Adrenal gland (tissue), 12 donors: ENCODE data around the gene ITGBL1. TPM values are rescaled to one million over a fixed set of nuclear protein-coding genes. Genes with fewer than 3 reads are reported as not detected.

Experiments used
- DNase-seq, 7 donors: peaks; one replicate each; pipeline ENCODE4 v3.0.0-alpha.2; 2019 to 2020
- H3K27ac ChIP-seq, 5 donors: fragments of 200-600 bp; sonication (generic) in 4 of 5; 1 replicate in 3 of 5; 2 replicates in 2 of 5; pipeline versions ENCODE4 v1.5.1 to v1.8.0; 2016 to 2020; ENCODE audit warnings: mild to moderate bottlenecking in 1 of 5
- H3K27me3 ChIP-seq: fragments of 200-600 bp; 2 replicates; pipeline ENCODE4 v1.8.0; 2021
- H3K36me3 ChIP-seq, 2 donors: fragments of 200-600 bp; replicated peaks in 1 of 2; 1 replicate in 1 of 2; 2 replicates in 1 of 2; pipeline versions ENCODE4 v1.5.1 to v1.8.0; 2018 to 2022
- H3K4me1 ChIP-seq, 2 donors: fragments of 200-600 bp; replicated peaks in 1 of 2; 1 replicate in 1 of 2; 2 replicates in 1 of 2; pipeline versions ENCODE4 v1.5.1 to v1.8.0; 2018 to 2021
- H3K4me3 ChIP-seq, 4 donors: fragments of 200-600 bp; sonication (generic) in 3 of 4; one replicate each; pipeline ENCODE4 v1.5.1; 2016 to 2018
- H3K9me3 ChIP-seq, 3 donors: fragments of 200-600 bp; sonication (generic) in 1 of 3; replicated peaks in 1 of 3; 1 replicate in 2 of 3; 2 replicates in 1 of 3; pipeline versions ENCODE4 v1.5.1 to v1.8.0; 2016 to 2021
- POLR2A ChIP-seq, 2 donors: fragments of 450-650 bp; IDR thresholded peaks; one replicate each; pipeline ENCODE4 v1.6.1; 2017; ENCODE audit warnings: antibody characterized with exemption in 2 of 2, mild to moderate bottlenecking in 2 of 2, moderate library complexity in 1 of 2
- WGBS, 4 donors: extraction: QIAGEN DNeasy Blood & Tissue Kit in 2 of 4; methylation state at CpG; one replicate each; pipeline versions ENCODE4 v1.1.5 to v1.1.7; 2013 to 2017; 5-methylcytosine and 5-hydroxymethylcytosine counted together
- intact Hi-C, 2 donors: fragments of 100-400 bp; cut with DNase I; formaldehyde crosslinking; loops; one replicate each; pipeline versions ENCODE4 v1.14.1 to v1.15.0; 2022 to 2023
- polyA plus RNA-seq, 3 donors: library from polyadenylated mRNA; stranded (reverse); fragments of 200-250 nt in 2 of 3; fragments of 350-450 nt in 1 of 3; fragmentation: Illumina TruSeq in 1 of 3; extraction: RNeasy Lipid Tissue Mini Kit (QIAGEN cat#74804) in 1 of 3; gene quantifications; one replicate each; pipeline ENCODE4 v1.2.3, GENCODE V29; 2013 to 2014
- total RNA-seq, 9 donors: library from RNA; depleted of rRNA in 4 of 9; stranded (reverse); fragments of >200 nt in 4 of 9; fragments of 120-200 nt in 1 of 9; fragmentation: NEBNext Ultra II Directional in 1 of 9; extraction: Animal tissue kit (Norgen Biotek cat#: 25700) in 1 of 9; gene quantifications; one replicate each; pipeline versions ENCODE4 v1.1.0 to v1.2.4, GENCODE V29; 2013 to 2023
- TF ChIP-seq, protein P1 (sequence below), 6 experiments: fragments of 450-650 bp in 4 of 6; fragments of 200-600 bp in 2 of 6; sonication (generic) in 1 of 6; IDR thresholded peaks; 1 replicate in 5 of 6; 2 replicates in 1 of 6; pipeline versions ENCODE4 v1.5.1 to v1.8.0; 2016 to 2021; ENCODE audit warnings: antibody characterized with exemption in 6 of 6, mild to moderate bottlenecking in 2 of 6, moderate library complexity in 1 of 6
- donor health status: healthy with polysubstance abuse.
- donor health status: Bipolar disorder and iron deficiency.
- donor health status: DM: yes; HTN: yes; CAD: no.
- donor health status: DM: no; HTN: no; CAD: no.
- donor health status: DM: no; HTN: no; CAD: no.
- donor health status: DM: yes; HTN: yes; CAD: no.

Gene ITGBL1
- total and polyA plus RNA-seq, 12 donors: 1.4 to 8.3 (median 4.8) TPM

DNA sequence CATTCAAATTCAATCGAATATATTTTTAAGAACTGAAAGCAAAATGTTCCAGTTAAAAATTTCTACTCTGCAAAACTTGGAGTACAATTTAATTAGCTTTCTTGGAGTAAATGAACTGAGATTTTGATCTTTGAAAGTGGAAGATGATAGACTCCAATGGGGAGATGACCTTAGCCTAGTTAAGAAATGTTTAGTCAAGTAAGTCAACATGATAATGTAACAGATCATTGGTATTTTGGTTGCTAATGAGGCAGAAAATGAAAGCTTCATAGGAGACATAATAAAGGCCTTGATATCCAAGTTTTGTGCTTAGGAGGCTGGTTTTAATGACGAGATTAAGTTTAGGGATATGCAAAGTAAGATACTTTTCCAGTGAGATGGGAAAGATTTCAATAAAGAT, 181.7 kb downstream of the ITGBL1 start:
- no peak for DNase-seq
- TF ChIP-seq, protein P1, sequence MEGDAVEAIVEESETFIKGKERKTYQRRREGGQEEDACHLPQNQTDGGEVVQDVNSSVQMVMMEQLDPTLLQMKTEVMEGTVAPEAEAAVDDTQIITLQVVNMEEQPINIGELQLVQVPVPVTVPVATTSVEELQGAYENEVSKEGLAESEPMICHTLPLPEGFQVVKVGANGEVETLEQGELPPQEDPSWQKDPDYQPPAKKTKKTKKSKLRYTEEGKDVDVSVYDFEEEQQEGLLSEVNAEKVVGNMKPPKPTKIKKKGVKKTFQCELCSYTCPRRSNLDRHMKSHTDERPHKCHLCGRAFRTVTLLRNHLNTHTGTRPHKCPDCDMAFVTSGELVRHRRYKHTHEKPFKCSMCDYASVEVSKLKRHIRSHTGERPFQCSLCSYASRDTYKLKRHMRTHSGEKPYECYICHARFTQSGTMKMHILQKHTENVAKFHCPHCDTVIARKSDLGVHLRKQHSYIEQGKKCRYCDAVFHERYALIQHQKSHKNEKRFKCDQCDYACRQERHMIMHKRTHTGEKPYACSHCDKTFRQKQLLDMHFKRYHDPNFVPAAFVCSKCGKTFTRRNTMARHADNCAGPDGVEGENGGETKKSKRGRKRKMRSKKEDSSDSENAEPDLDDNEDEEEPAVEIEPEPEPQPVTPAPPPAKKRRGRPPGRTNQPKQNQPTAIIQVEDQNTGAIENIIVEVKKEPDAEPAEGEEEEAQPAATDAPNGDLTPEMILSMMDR (IDR thresholded peaks at IDR 0.05): no peak
- TF ChIP-seq POLR2A (IDR thresholded peaks at IDR 0.05): no peak
- no peaks in the 10 kb centered on the region for H3K27me3 ChIP-seq
- WGBS, 4 donors: 79 to 89% (median 85%) methylated on average over 2 of the region's 2 CpGs
- H3K9me3 ChIP-seq: peaks cover 0 to 3% (median 0%) of the 10 kb centered on the region in 3 donors
- no peak overlapping the region for H3K27ac ChIP-seq
- H3K4me3 ChIP-seq: no peak overlapping the region
- H3K36me3 ChIP-seq: no peaks in the 10 kb centered on the region
- intact Hi-C loops: no loop called here
- H3K4me1 ChIP-seq: no peaks in the 10 kb centered on the region

DNA sequence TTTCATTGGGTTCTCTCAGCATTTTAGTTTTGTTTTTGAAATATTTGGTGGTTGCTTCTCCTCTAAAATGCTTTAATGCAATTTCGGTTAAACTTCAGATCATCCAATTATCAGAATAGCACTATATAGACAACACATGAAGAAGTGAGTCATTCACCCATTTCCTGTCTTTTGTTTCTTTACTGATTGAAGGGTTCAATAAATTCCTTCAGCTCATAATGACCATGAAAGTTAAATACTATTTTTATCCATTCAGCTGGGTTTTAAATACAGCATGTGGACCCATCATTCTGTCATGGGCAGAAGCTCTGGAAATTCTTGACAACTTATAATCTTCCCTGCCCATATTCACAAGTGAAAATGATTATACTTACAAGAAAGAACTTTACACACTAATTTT, 187.2 kb downstream of the ITGBL1 start:
- Histone ChIP-seq H3K36me3 (no peaks in the 10 kb centered on the region), H3K9me3 (peaks cover 0 to 3% (median 0%) of the 10 kb centered on the region in 3 donors), H3K27ac (no peak overlapping the region), H3K4me3 (no peak overlapping the region), H3K4me1 (no peaks in the 10 kb centered on the region), H3K27me3 (no peaks in the 10 kb centered on the region)
- intact Hi-C loops: no loop called here
- no peak for TF ChIP-seq POLR2A (IDR thresholded peaks at IDR 0.05)
- WGBS, 4 donors: 81 to 88% (median 85%) methylated on average over 1 of the region's 1 CpG
- DNase-seq: no peak

DNA sequence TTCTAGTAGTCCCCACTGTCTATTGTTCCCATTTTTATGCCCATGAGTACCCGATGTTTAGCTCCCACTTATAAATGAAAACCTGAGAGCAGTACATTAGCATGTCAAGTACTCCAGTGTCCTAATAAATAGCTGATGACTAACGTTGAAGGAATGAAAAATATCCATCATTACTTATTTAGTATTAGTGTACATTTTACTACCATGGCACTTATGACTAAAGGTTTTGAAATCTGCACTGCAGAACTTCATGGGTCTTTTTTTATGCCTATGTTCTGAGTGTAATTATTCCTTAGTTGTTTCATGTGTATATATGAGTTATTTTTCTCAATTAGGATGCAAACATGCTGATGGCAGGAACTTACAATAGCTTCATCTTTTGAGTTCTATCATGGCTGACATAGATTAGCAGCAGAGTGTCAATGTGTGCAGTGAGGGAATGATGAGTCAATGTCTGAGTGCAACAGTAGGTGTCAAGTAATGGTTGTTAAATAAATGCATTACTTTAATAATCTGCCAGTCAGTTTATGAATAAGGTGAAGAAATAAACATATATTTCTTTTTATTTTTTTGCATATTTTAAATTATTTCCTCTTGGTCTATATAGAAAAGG, 188.4 kb downstream of the ITGBL1 start:
- Histone ChIP-seq H3K4me3 (no peak overlapping the region), H3K4me1 (no peaks in the 10 kb centered on the region), H3K27me3 (peaks cover 9% of the 10 kb centered on the region), H3K36me3 (no peaks in the 10 kb centered on the region), H3K9me3 (peaks cover 0 to 3% (median 0%) of the 10 kb centered on the region in 3 donors), H3K27ac (no peak overlapping the region)
- TF ChIP-seq POLR2A (IDR thresholded peaks at IDR 0.05): no peak
- TF ChIP-seq, protein P1 (IDR thresholded peaks at IDR 0.05): no peak
- DNase-seq: no peak
- intact Hi-C loops: no loop called here
- WGBS, 4 donors: 58 to 64% (median 61%) methylated on average over 2 of the region's 2 CpGs

- DNase-seq: no peak
- H3K4me3 ChIP-seq: no peak overlapping the region
- 83 to 88% (median 87%) methylated on average over 1 of the region's 1 CpG for WGBS, 4 donors
- intact Hi-C loops: no loop called here
- H3K9me3 ChIP-seq: no peaks in the 10 kb centered on the region
- TF ChIP-seq, protein P1 (IDR thresholded peaks at IDR 0.05): no peak
- no peak for TF ChIP-seq POLR2A (IDR thresholded peaks at IDR 0.05)
- no peaks in the 10 kb centered on the region for H3K4me1 ChIP-seq
- no peaks in the 10 kb centered on the region for H3K36me3 ChIP-seq
- H3K27ac ChIP-seq: no peak overlapping the region
- peaks cover 9% of the 10 kb centered on the region for H3K27me3 ChIP-seq
Measured at GRCh38 chr13:101645871-101646270, 193.4 kb downstream of the ITGBL1 start.

DNA sequence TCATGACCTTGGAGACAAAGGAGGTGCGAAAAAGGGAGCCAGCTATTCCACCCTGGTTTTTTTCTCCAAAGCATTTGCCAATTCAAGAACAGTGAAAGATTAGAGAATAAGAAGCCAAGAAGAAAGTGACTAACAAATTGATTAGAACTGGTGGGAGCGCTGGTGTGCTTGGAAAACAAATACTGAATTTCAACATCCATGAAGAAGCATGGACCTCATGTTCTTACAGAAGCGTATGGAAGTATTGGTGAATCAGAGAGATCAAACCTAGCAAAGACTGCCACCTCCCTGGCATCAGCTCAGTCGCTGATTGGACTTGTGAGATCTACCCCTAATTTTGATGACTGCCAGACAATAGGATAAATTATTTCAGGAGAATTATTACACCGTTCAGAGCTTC, 195.3 kb downstream of the ITGBL1 start:
- Histone ChIP-seq H3K27ac (no peak overlapping the region), H3K36me3 (no peaks in the 10 kb centered on the region), H3K4me3 (no peak overlapping the region), H3K9me3 (no peaks in the 10 kb centered on the region), H3K27me3 (peaks cover 9% of the 10 kb centered on the region), H3K4me1 (no peaks in the 10 kb centered on the region)
- TF ChIP-seq, protein P1 (IDR thresholded peaks at IDR 0.05): no peak
- no peak for TF ChIP-seq POLR2A (IDR thresholded peaks at IDR 0.05)
- no peak for DNase-seq
- intact Hi-C loops: no loop called here
- 86 to 92% (median 89%) methylated on average over 5 of the region's 5 CpGs for WGBS, 4 donors
